HL-60 (cell line): Measurements from ENCODE around the gene HACD4.

Experiments used
- DNase-seq, 2 experiments: peaks; one replicate each; pipeline ENCODE4 v3.0.0-alpha.2; 2010 to 2020; ENCODE audit warnings: low read depth in 1 of 2, low spot score in 1 of 2
- H3K27ac ChIP-seq: fragments of 250-450 bp; sonication (Bioruptor Pico); replicated peaks from 2 replicates; pipeline ENCODE4 v1.5.1; 2020; ENCODE audit warnings: mild to moderate bottlenecking, moderate library complexity
- H3K27me3 ChIP-seq: fragments of 250-450 bp; sonication (Bioruptor Pico); 2 replicates; pipeline ENCODE4 v1.5.1; 2021; ENCODE audit warnings: mild to moderate bottlenecking, moderate library complexity; ENCODE audit not compliant: insufficient read depth, poor library complexity, severe bottlenecking
- H3K4me3 ChIP-seq: replicated peaks from 2 replicates; pipeline ENCODE4 v1.5.1; 2011; ENCODE audit warnings: mild to moderate bottlenecking, control low read depth, low read length; ENCODE audit not compliant: insufficient read depth
- CTCF ChIP-seq: IDR thresholded peaks from one replicate; pipeline ENCODE4 v1.5.1; 2011; ENCODE audit warnings: low read length, control low read depth, inconsistent platforms; ENCODE audit not compliant: insufficient read depth
- GABPA ChIP-seq: IDR thresholded peaks from 2 replicates; pipeline ENCODE4 v1.6.1; 2012; ENCODE audit warnings: low read depth
- POLR2AphosphoS5 ChIP-seq: IDR thresholded peaks from 2 replicates; pipeline ENCODE4 v1.6.1; 2012; ENCODE audit warnings: low read depth
- REST ChIP-seq: IDR thresholded peaks from 2 replicates; pipeline ENCODE4 v1.6.1; 2012; ENCODE audit warnings: low read depth; ENCODE audit not compliant: insufficient replicate concordance
- SPI1 ChIP-seq: IDR thresholded peaks from 2 replicates; pipeline ENCODE4 v1.6.1; 2012; ENCODE audit warnings: low read depth, mild to moderate bottlenecking, borderline replicate concordance

HACD4 gene

GRCh38 chr9:21053851-21054250 is 22.4 kb upstream of the HACD4 start:
- no peak overlapping the region for H3K4me3 ChIP-seq
- no peak for TF ChIP-seq SPI1
- no peak for TF ChIP-seq GABPA
- TF ChIP-seq CTCF: no peak
- no peak for TF ChIP-seq REST
- no peak for TF ChIP-seq POLR2AphosphoS5
- no peak overlapping the region for H3K27ac ChIP-seq
- peak in 1 of 2 experiments; percentile 19 for DNase-seq
- H3K27me3 ChIP-seq: no peaks in the 10 kb centered on the region

GRCh38 chr9:21047281-21047691 is 15.8 kb upstream of the HACD4 start:
- H3K27ac ChIP-seq: peak overlapping the region; percentile 41
- peak in 1 of 2 experiments; percentile 32 for DNase-seq
- no peaks in the 10 kb centered on the region for H3K27me3 ChIP-seq
- no peak overlapping the region for H3K4me3 ChIP-seq
- TF ChIP-seq POLR2AphosphoS5 (no peak), SPI1 (peak; percentile 77; the same call in 1 of the 2 replicates)

- no peak for DNase-seq
- H3K27me3 ChIP-seq: no peaks in the 10 kb centered on the region
- TF ChIP-seq SPI1: no peak
- TF ChIP-seq REST: no peak
- TF ChIP-seq CTCF: no peak
- TF ChIP-seq POLR2AphosphoS5: no peak
- no peak overlapping the region for H3K27ac ChIP-seq
- no peak overlapping the region for H3K4me3 ChIP-seq
Observed at GRCh38 chr9:21043841-21044240, 12.4 kb upstream of the HACD4 start.

GRCh38 chr9:21042466-21042865 is 11.0 kb upstream of the HACD4 start:
- DNase-seq: no peak
- H3K4me3 ChIP-seq: no peak overlapping the region
- H3K27me3 ChIP-seq: no peaks in the 10 kb centered on the region
- TF ChIP-seq GABPA: no peak
- no peak for TF ChIP-seq REST
- no peak for TF ChIP-seq POLR2AphosphoS5
- no peak for TF ChIP-seq CTCF
- TF ChIP-seq SPI1: no peak
- no peak overlapping the region for H3K27ac ChIP-seq
